ENCODE data around the gene FBXO39. TPM values are rescaled to one million over a fixed set of nuclear protein-coding genes. Genes with fewer than 3 reads are reported as not detected.
A peak's percentile ranks its signal among the peaks of the same experiment; 100 is the strongest.
"Not testable (repeated sequence)": the region's sequence is repeated elsewhere in the genome, so short reads cannot be mapped to it uniquely, and the experiment has no call there.

FBXO39 gene
- total and polyA plus RNA-seq, 5 donors from 2014 or later: 0.13 to 0.54 TPM; not detected in 3

DNA sequence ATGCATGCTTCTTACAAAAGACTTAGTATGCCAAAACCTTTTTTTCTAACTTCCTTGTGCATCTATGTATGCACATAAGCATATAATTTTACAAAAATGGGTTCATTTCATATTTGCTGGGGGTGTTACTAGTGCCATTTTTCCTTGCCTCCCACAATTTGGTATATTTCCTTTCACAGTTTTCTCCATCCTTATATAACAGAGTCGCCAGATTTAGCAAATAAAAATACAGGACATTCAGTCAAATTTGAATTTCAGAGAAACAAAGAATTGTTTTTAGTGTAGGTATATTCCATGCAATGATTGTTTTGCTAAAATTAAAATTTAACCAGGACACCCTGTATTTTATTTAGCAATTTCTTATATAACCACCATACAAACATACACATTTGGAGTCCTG, 4.0 kb upstream of the FBXO39 start:
- Histone ChIP-seq H3K9me3 (ENCODE audit: control insufficient read depth in 2 of 2, low read length in 2 of 2) (peaks cover 67 to 84% of the 10 kb centered on the region in 2 experiments), H3K36me3 (ENCODE audit: control insufficient read depth, insufficient read depth, low read length) (peaks cover 74% of the 10 kb centered on the region), H3K4me1 (ENCODE audit: control insufficient read depth, insufficient read depth, low read length, poor library complexity, severe bottlenecking) (no peaks in the 10 kb centered on the region), H3K27ac (ENCODE audit: insufficient read depth, low read length, poor library complexity, severe bottlenecking) (no peak overlapping the region), H3K27me3 (ENCODE audit: control insufficient read depth, insufficient read depth, low read length) (no peaks in the 10 kb centered on the region), H3K4me3 (ENCODE audit: low read depth, low read length) (no peak overlapping the region)
- Mint-ChIP-seq H3K9me3 (peaks cover 2 to 73% (median 30%) of the 10 kb centered on the region in 7 donors), H3K4me1 (peaks cover 0 to 19% (median 4%) of the 10 kb centered on the region in 4 donors), H3K27me3 (peaks cover 4% of the 10 kb centered on the region), H3K27ac (no peak overlapping the region), H3K36me3 (peaks cover 73% of the 10 kb centered on the region), H3K4me3 (no peak overlapping the region)
- ATAC-seq (ENCODE audit: low read depth in 2 of 2) (no peak), DNase-seq (no peak)

DNA sequence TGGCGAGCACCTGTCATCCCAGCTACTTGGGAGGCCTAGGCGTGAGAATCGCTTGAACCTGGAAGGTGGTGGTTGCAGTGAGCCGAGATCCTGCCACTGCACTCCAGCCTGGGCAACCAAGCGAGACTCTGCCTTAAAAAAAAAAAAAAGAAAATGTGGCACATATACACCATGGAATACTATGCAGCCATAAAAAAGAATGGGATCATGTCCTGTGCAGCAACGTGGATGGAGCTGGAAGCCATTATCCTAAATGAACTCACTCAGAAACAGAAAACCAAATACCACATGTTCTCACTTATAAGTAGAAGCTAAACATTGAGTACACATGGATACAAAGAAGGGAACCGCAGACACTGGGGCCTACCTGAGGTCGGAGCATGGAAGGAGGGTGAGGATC, 1.1 kb upstream of the FBXO39 start:
- not testable (repeated sequence) for H3K27ac ChIP-seq (ENCODE audit: insufficient read depth, low read length, poor library complexity, severe bottlenecking); H3K4me3 Mint-ChIP-seq; H3K27ac Mint-ChIP-seq; H3K27me3 ChIP-seq (ENCODE audit: control insufficient read depth, insufficient read depth, low read length); H3K4me1 ChIP-seq (ENCODE audit: control insufficient read depth, insufficient read depth, low read length, poor library complexity, severe bottlenecking); H3K4me3 ChIP-seq (ENCODE audit: low read depth, low read length); ATAC-seq (ENCODE audit: low read depth in 2 of 2); DNase-seq
- Mint-ChIP-seq H3K27me3 (peaks cover 16% of the 10 kb centered on the region), H3K9me3 (peaks cover 0 to 55% (median 14%) of the 10 kb centered on the region in 7 donors), H3K4me1 (peaks cover 0 to 15% (median 5%) of the 10 kb centered on the region in 4 donors), H3K36me3 (peaks cover 44% of the 10 kb centered on the region)
- Histone ChIP-seq H3K9me3 (ENCODE audit: control insufficient read depth in 2 of 2, low read length in 2 of 2) (peaks cover 44 to 56% of the 10 kb centered on the region in 2 experiments), H3K36me3 (ENCODE audit: control insufficient read depth, insufficient read depth, low read length) (peaks cover 45% of the 10 kb centered on the region)

DNA sequence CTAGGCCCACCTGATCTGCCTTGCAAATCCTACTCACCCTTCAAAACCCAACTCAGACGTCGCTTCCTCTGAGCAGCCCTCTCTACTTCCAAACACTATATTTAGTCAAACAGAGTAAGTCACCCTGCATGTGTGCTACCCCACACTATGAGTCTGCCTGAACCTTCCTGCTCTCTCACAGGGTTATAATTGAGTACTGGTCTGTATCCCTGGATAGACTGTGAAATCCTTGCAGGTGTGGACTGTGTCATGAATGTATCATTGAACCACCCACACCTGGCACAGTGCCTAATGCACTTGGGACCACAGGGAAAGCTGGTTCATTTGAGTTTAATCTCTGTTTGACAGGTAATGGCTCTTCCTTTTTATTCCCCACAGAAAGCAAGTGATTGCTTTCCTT, 3.4 kb downstream of the FBXO39 start:
- Mint-ChIP-seq H3K36me3 (peaks cover 2% of the 10 kb centered on the region), H3K27ac (no peak overlapping the region), H3K4me1 (peaks cover 0 to 4% (median 2%) of the 10 kb centered on the region in 4 donors), H3K9me3 (peaks cover 2 to 40% (median 20%) of the 10 kb centered on the region in 7 donors), H3K27me3 (peaks cover 45% of the 10 kb centered on the region), H3K4me3 (no peak overlapping the region)
- Histone ChIP-seq H3K9me3 (ENCODE audit: control insufficient read depth in 2 of 2, low read length in 2 of 2) (peaks cover 27 to 29% of the 10 kb centered on the region in 2 experiments), H3K4me1 (ENCODE audit: control insufficient read depth, insufficient read depth, low read length, poor library complexity, severe bottlenecking) (no peaks in the 10 kb centered on the region), H3K27me3 (ENCODE audit: control insufficient read depth, insufficient read depth, low read length) (peaks cover 29% of the 10 kb centered on the region), H3K4me3 (ENCODE audit: low read depth, low read length) (no peak overlapping the region), H3K36me3 (ENCODE audit: control insufficient read depth, insufficient read depth, low read length) (peaks cover under 1% of the 10 kb centered on the region), H3K27ac (ENCODE audit: insufficient read depth, low read length, poor library complexity, severe bottlenecking) (no peak overlapping the region)
- ATAC-seq (ENCODE audit: low read depth in 2 of 2): no peak
- no peak for DNase-seq

DNA sequence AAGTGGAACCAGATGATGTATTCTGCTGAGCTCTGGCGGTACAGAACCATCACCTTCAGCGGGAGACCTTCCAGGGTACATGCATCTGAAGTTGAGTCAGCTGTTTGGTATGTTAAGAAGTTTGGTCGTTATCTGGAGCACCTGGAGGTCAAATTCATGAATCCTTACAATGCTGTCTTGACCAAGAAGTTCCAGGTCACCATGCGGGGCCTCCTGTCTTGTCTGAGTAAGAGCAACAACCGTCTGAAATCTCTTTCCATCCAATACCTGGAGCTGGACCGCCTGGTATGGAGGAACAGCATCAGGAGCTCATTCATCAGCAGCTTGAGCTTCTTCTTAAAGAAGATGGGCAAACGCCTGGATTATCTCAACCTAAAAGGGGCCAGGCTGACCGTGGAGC, 4.0 kb downstream of the FBXO39 start:
- H3K9me3 Mint-ChIP-seq: peaks cover 2 to 35% (median 18%) of the 10 kb centered on the region in 7 donors
- H3K27me3 Mint-ChIP-seq: peaks cover 47% of the 10 kb centered on the region
- no peaks in the 10 kb centered on the region for H3K36me3 Mint-ChIP-seq
- no peak overlapping the region for H3K4me3 ChIP-seq (ENCODE audit: low read depth, low read length)
- peaks cover 21 to 25% of the 10 kb centered on the region in 2 experiments for H3K9me3 ChIP-seq (ENCODE audit: control insufficient read depth in 2 of 2, low read length in 2 of 2)
- H3K4me3 Mint-ChIP-seq: no peak overlapping the region
- H3K27me3 ChIP-seq (ENCODE audit: control insufficient read depth, insufficient read depth, low read length): peaks cover 29% of the 10 kb centered on the region
- no peaks in the 10 kb centered on the region for H3K4me1 ChIP-seq (ENCODE audit: control insufficient read depth, insufficient read depth, low read length, poor library complexity, severe bottlenecking)
- H3K27ac ChIP-seq (ENCODE audit: insufficient read depth, low read length, poor library complexity, severe bottlenecking): no peak overlapping the region
- no peak for DNase-seq
- no peaks in the 10 kb centered on the region for H3K36me3 ChIP-seq (ENCODE audit: control insufficient read depth, insufficient read depth, low read length)
- no peak for ATAC-seq (ENCODE audit: low read depth in 2 of 2)
- H3K27ac Mint-ChIP-seq: no peak overlapping the region
- H3K4me1 Mint-ChIP-seq: peaks cover 0 to 4% (median under 1%) of the 10 kb centered on the region in 4 donors

DNA sequence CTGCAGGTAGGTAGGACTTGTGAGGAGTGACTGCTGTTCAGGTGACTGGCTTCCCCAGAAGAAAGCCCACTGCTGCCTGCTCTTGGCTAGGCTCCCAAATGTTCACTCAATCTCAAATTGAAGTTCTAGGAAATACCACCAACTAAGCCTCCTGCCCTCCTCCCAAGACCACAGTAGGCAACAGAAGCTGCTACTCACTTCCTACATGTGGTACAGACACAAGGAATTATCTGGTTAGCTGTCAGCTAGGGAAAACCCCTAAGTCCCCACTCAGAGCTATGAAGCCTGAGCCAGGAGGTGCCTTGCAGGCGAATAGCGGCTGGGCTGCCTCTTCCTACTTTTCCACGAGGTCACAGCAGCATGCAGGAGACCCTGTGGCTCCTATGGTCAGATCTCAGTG, 4.9 kb downstream of the FBXO39 start:
- Histone ChIP-seq H3K4me1 (ENCODE audit: control insufficient read depth, insufficient read depth, low read length, poor library complexity, severe bottlenecking) (no peaks in the 10 kb centered on the region), H3K36me3 (ENCODE audit: control insufficient read depth, insufficient read depth, low read length) (no peaks in the 10 kb centered on the region), H3K27me3 (ENCODE audit: control insufficient read depth, insufficient read depth, low read length) (peaks cover 29% of the 10 kb centered on the region), H3K9me3 (ENCODE audit: control insufficient read depth in 2 of 2, low read length in 2 of 2) (peaks cover 12 to 21% of the 10 kb centered on the region in 2 experiments), H3K27ac (ENCODE audit: insufficient read depth, low read length, poor library complexity, severe bottlenecking) (no peak overlapping the region), H3K4me3 (ENCODE audit: low read depth, low read length) (no peak overlapping the region)
- Mint-ChIP-seq H3K27ac (no peak overlapping the region), H3K4me1 (peaks cover 0 to 9% (median 4%) of the 10 kb centered on the region in 4 donors), H3K36me3 (no peaks in the 10 kb centered on the region), H3K4me3 (no peak overlapping the region), H3K27me3 (peaks cover 53% of the 10 kb centered on the region), H3K9me3 (peaks cover 4 to 37% (median 18%) of the 10 kb centered on the region in 7 donors)
- ATAC-seq (ENCODE audit: low read depth in 2 of 2): no peak
- DNase-seq: no peak

DNA sequence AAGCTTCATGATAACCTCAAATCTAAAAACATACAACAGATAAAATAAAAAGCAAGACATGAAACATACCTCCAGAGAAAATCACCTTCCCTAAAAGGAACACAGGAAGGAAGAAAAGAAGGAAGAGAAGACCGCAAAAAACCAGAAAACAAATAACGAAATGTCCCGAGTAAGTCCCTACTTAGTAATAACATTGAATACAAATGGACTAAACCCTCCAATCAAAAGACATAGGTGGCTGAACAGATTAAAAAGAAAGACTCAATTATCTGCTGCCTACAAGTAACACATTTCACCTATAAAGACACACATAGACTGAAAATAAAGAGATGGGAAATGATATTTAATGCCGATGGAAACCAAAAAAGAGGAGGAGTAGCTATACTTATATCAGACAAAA, 6.2 kb downstream of the FBXO39 start:
- peaks cover 0 to 5% (median 4%) of the 10 kb centered on the region in 4 donors for H3K4me1 Mint-ChIP-seq
- Histone ChIP-seq H3K4me3 (ENCODE audit: low read depth, low read length) (no peak overlapping the region), H3K27ac (ENCODE audit: insufficient read depth, low read length, poor library complexity, severe bottlenecking) (no peak overlapping the region), H3K27me3 (ENCODE audit: control insufficient read depth, insufficient read depth, low read length) (peaks cover 35% of the 10 kb centered on the region), H3K4me1 (ENCODE audit: control insufficient read depth, insufficient read depth, low read length, poor library complexity, severe bottlenecking) (no peaks in the 10 kb centered on the region), H3K36me3 (ENCODE audit: control insufficient read depth, insufficient read depth, low read length) (no peaks in the 10 kb centered on the region), H3K9me3 (ENCODE audit: control insufficient read depth in 2 of 2, low read length in 2 of 2) (peaks cover 12 to 17% of the 10 kb centered on the region in 2 experiments)
- H3K36me3 Mint-ChIP-seq: no peaks in the 10 kb centered on the region
- H3K27me3 Mint-ChIP-seq: peaks cover 62% of the 10 kb centered on the region
- DNase-seq (no peak), ATAC-seq (ENCODE audit: low read depth in 2 of 2) (no peak)
- H3K9me3 Mint-ChIP-seq: peaks cover 5 to 34% (median 18%) of the 10 kb centered on the region in 7 donors
- H3K4me3 Mint-ChIP-seq: no peak overlapping the region
- H3K27ac Mint-ChIP-seq: no peak overlapping the region

DNA sequence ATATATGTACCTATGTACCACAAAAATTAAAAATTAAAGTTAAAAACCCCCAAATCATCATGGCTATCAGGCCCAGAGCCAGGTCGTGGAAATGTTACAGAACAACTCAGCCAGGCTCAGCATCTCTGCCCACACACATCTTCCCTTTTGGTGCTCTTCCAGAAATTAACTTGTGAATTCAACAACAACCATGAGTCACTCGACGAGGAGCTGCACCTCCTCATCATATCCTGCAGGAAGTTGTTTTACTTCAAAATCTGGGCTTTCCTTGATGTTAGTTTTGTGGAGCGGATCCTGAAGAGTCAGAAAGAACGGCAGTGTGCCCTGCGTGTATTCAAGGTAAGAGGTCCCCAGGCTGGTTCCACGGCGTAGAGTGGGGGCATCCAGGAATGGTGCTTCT, 10.6 kb downstream of the FBXO39 start:
- H3K9me3 ChIP-seq (ENCODE audit: control insufficient read depth in 2 of 2, low read length in 2 of 2): peaks cover 7 to 15% of the 10 kb centered on the region in 2 experiments
- no peak overlapping the region for H3K4me3 Mint-ChIP-seq
- no peaks in the 10 kb centered on the region for H3K36me3 ChIP-seq (ENCODE audit: control insufficient read depth, insufficient read depth, low read length)
- no peak overlapping the region for H3K4me3 ChIP-seq (ENCODE audit: low read depth, low read length)
- H3K36me3 Mint-ChIP-seq: no peaks in the 10 kb centered on the region
- peaks cover 3 to 29% (median 18%) of the 10 kb centered on the region in 7 donors for H3K9me3 Mint-ChIP-seq
- no peaks in the 10 kb centered on the region for H3K4me1 ChIP-seq (ENCODE audit: control insufficient read depth, insufficient read depth, low read length, poor library complexity, severe bottlenecking)
- peaks cover 0 to 5% (median 3%) of the 10 kb centered on the region in 4 donors for H3K4me1 Mint-ChIP-seq
- DNase-seq (no peak), ATAC-seq (ENCODE audit: low read depth in 2 of 2) (no peak)
- H3K27me3 ChIP-seq (ENCODE audit: control insufficient read depth, insufficient read depth, low read length): peaks cover 31% of the 10 kb centered on the region
- no peak overlapping the region for H3K27ac ChIP-seq (ENCODE audit: insufficient read depth, low read length, poor library complexity, severe bottlenecking)
- H3K27ac Mint-ChIP-seq: peak overlapping the region in 1 of 3 donors; percentile 50
- H3K27me3 Mint-ChIP-seq: peaks cover 72% of the 10 kb centered on the region

DNA sequence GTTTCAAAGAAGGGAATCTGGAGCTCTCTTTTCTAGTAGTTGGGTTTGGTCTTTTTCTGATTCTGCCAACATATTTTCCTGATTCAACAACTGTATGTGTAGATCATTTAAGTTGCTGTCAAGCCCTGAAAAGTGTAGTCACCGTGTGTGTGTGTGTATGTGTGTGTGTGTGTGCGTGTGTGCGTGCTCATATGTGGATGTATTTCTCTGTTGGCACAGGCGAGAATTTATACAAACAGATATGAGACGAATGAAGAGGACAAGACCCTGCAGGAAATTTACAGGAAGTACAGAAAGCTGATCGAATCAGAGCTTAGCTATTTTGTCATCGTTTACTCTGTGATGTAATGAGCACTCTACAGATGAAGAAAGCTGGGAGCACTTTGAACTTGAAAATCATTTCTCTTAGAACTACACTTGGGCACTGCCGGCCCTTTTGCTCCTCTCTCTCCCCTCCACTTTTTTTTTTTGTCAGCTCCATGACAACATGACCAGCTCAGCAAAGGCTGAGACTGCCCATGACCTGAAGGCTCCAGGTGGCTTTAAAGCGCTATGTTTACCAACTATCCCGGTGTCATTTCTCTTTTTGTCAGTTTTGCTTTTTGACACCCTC, 11.2 kb downstream of the FBXO39 start:
- H3K9me3 Mint-ChIP-seq: peaks cover 0 to 26% (median 16%) of the 10 kb centered on the region in 7 donors
- Histone ChIP-seq H3K9me3 (ENCODE audit: control insufficient read depth in 2 of 2, low read length in 2 of 2) (peaks cover 7 to 9% of the 10 kb centered on the region in 2 experiments), H3K27ac (ENCODE audit: insufficient read depth, low read length, poor library complexity, severe bottlenecking) (no peak overlapping the region), H3K4me1 (ENCODE audit: control insufficient read depth, insufficient read depth, low read length, poor library complexity, severe bottlenecking) (no peaks in the 10 kb centered on the region), H3K27me3 (ENCODE audit: control insufficient read depth, insufficient read depth, low read length) (peaks cover 27% of the 10 kb centered on the region), H3K4me3 (ENCODE audit: low read depth, low read length) (no peak overlapping the region), H3K36me3 (ENCODE audit: control insufficient read depth, insufficient read depth, low read length) (no peaks in the 10 kb centered on the region)
- ATAC-seq (ENCODE audit: low read depth in 2 of 2) (no peak), DNase-seq (no peak)
- peak overlapping the region in 1 of 3 donors; percentile 50 for H3K27ac Mint-ChIP-seq
- no peak overlapping the region for H3K4me3 Mint-ChIP-seq
- peaks cover 0 to 5% (median 3%) of the 10 kb centered on the region in 4 donors for H3K4me1 Mint-ChIP-seq
- H3K27me3 Mint-ChIP-seq: peaks cover 69% of the 10 kb centered on the region
- no peaks in the 10 kb centered on the region for H3K36me3 Mint-ChIP-seq

Data from CD4-positive, CD25-positive, alpha-beta regulatory T cell (primary cell).